H1 (cell line): ENCODE measurements around the gene ITGAE. TPM values are rescaled to one million over a fixed set of nuclear protein-coding genes. Genes with fewer than 3 reads are reported as not detected.

Experiments used
- CTCF ChIA-PET: fragments of 300-600 bp; sonication (Branson Sonifier 250); formaldehyde crosslinking; loops from one replicate; lab custom pipeline; 2021; ENCODE audit not compliant: partially characterized antibody; lab: Charles Lee
- POLR2A ChIA-PET: fragments of 300-600 bp; sonication (Branson Sonifier 250); formaldehyde crosslinking; loops from one replicate; lab custom pipeline; 2021; ENCODE audit warnings: inconsistent platforms; ENCODE audit not compliant: partially characterized antibody; lab: Charles Lee
- DNase-seq, 2 experiments: peaks; one replicate each; pipeline versions ENCODE4 v3.0.0 to v3.0.0-alpha.2; 2010 to 2022; ENCODE audit warnings: low spot score in 2 of 2, low read depth in 1 of 2, mixed read lengths in 1 of 2
- FAIRE-seq: peaks from 2 replicates; lab custom pipeline; 2011; peaks lifted over from hg19 to GRCh38; lab: Jason Lieb, UNC
- H2AFZ ChIP-seq: 2 replicates; pipeline ENCODE4 v1.8.1; 2012; ENCODE audit warnings: low read length, inconsistent platforms
- H2AK5ac ChIP-seq: 2 replicates; pipeline ENCODE4 v1.6.1; 2013; ENCODE audit warnings: low read depth, low read length
- H2BK120ac ChIP-seq: replicated peaks from 2 replicates; pipeline ENCODE3; 2013; ENCODE audit warnings: low read depth, low read length, inconsistent platforms
- H2BK12ac ChIP-seq: 2 replicates; pipeline ENCODE4 v1.6.1; 2013; ENCODE audit warnings: low read depth, low read length
- H2BK15ac ChIP-seq: 2 replicates; pipeline ENCODE4 v1.6.1; 2013; ENCODE audit warnings: low read length
- H2BK20ac ChIP-seq: 2 replicates; pipeline ENCODE4 v1.6.1; 2013; ENCODE audit warnings: low read length
- H2BK5ac ChIP-seq: 2 replicates; pipeline ENCODE4 v1.6.1; 2013; ENCODE audit warnings: low read depth, low read length
- H3K14ac ChIP-seq: 2 replicates; pipeline ENCODE4 v1.6.1; 2013; ENCODE audit warnings: inconsistent platforms; ENCODE audit not compliant: insufficient read length
- H3K18ac ChIP-seq: 2 replicates; pipeline ENCODE4 v1.6.1; 2013; ENCODE audit warnings: low read length; ENCODE audit errors: extremely low read depth
- H3K23ac ChIP-seq: 2 replicates; pipeline ENCODE4 v1.6.1; 2013; ENCODE audit warnings: inconsistent platforms; ENCODE audit not compliant: insufficient read length
- H3K23me2 ChIP-seq: 2 replicates; pipeline ENCODE4 v1.6.1; 2013; ENCODE audit warnings: low read depth, low read length
- H3K27ac ChIP-seq: 2 replicates; pipeline ENCODE4 v1.6.1; 2011; ENCODE audit warnings: low read depth, low read length, inconsistent platforms
- H3K27me3 ChIP-seq, 4 experiments: replicated peaks in 1 of 4; 1 replicate in 1 of 4; 2 replicates in 3 of 4; pipeline versions ENCODE4 v1.6.1 to v1.8.1; 2011 to 2013; ENCODE audit warnings: low read length in 3 of 4, mild to moderate bottlenecking in 3 of 4, inconsistent platforms in 2 of 4, mixed read lengths in 2 of 4, moderate library complexity in 1 of 4; ENCODE audit not compliant: control insufficient read depth in 3 of 4, insufficient read depth in 3 of 4; ENCODE audit errors: extremely low read depth in 1 of 4
- H3K36me3 ChIP-seq, 4 experiments: 2 replicates each; pipeline versions ENCODE4 v1.6.1 to v1.8.1; 2011 to 2013; ENCODE audit warnings: mild to moderate bottlenecking in 4 of 4, low read length in 3 of 4, moderate library complexity in 2 of 4, control low read depth in 1 of 4, inconsistent platforms in 1 of 4; ENCODE audit not compliant: insufficient read depth in 4 of 4, control insufficient read depth in 2 of 4
- H3K4ac ChIP-seq: replicated peaks from 2 replicates; pipeline ENCODE3; 2013; ENCODE audit warnings: low read length, low read depth, mixed read lengths, inconsistent platforms; ENCODE audit not compliant: insufficient read length
- H3K4me1 ChIP-seq, 4 experiments: replicated peaks in 1 of 4; 1 replicate in 1 of 4; 2 replicates in 3 of 4; pipeline versions ENCODE4 v1.6.1 to v1.8.1; 2011 to 2013; ENCODE audit warnings: low read length in 3 of 4, inconsistent platforms in 2 of 4, mixed read lengths in 1 of 4; ENCODE audit not compliant: insufficient read depth in 4 of 4, control insufficient read depth in 3 of 4
- H3K4me2 ChIP-seq, 2 experiments: 2 replicates each; pipeline versions ENCODE4 v1.6.1 to v1.8.1; 2011 to 2013; ENCODE audit warnings: low read depth in 2 of 2, low read length in 2 of 2, control low read depth in 1 of 2, inconsistent platforms in 1 of 2, mild to moderate bottlenecking in 1 of 2; ENCODE audit not compliant: insufficient read depth in 1 of 2
- H3K4me3 ChIP-seq, 4 experiments: fragments of 200-600, 300-600 bp in 1 of 4; sonication (generic), shearing (Covaris generic), sonication (Bioruptor Twin) in 1 of 4; 2 replicates each; pipeline versions ENCODE4 v1.5.1 to v1.8.1; 2011 to 2016; ENCODE audit warnings: low read length in 4 of 4, low read depth in 3 of 4, control low read depth in 2 of 4, inconsistent platforms in 2 of 4, mild to moderate bottlenecking in 2 of 4, mixed read lengths in 1 of 4, moderate library complexity in 1 of 4; ENCODE audit not compliant: insufficient read depth in 2 of 4; ENCODE audit errors: extremely low read depth in 1 of 4
- H3K56ac ChIP-seq: replicated peaks from 2 replicates; pipeline ENCODE3; 2013; ENCODE audit warnings: low read depth, mild to moderate bottlenecking, mixed read lengths, low read length, inconsistent platforms; ENCODE audit not compliant: insufficient read length
- H3K79me1 ChIP-seq: 2 replicates; pipeline ENCODE4 v1.6.1; 2013; ENCODE audit warnings: low read depth, low read length, control low read depth
- H3K79me2 ChIP-seq, 2 experiments: 2 replicates each; pipeline versions ENCODE4 v1.6.1 to v1.8.1; 2012 to 2013; ENCODE audit warnings: low read length in 2 of 2, mild to moderate bottlenecking in 2 of 2, inconsistent platforms in 1 of 2; ENCODE audit not compliant: insufficient read depth in 2 of 2, control insufficient read depth in 1 of 2
- H3K9ac ChIP-seq, 4 experiments: replicated peaks in 1 of 4; 1 replicate in 1 of 4; 2 replicates in 3 of 4; pipeline versions ENCODE4 v1.6.1 to v1.8.1; 2011 to 2013; ENCODE audit warnings: low read depth in 3 of 4, low read length in 3 of 4, control low read depth in 2 of 4, mild to moderate bottlenecking in 2 of 4, moderate library complexity in 2 of 4, inconsistent platforms in 1 of 4; ENCODE audit errors: extremely low read depth in 1 of 4
- H3K9me3 ChIP-seq, 2 experiments: 2 replicates each; pipeline versions ENCODE4 v1.6.1 to v1.8.1; 2012 to 2013; ENCODE audit warnings: mild to moderate bottlenecking in 2 of 2, moderate library complexity in 2 of 2, control low read depth in 1 of 2, inconsistent platforms in 1 of 2, low read depth in 1 of 2, low read length in 1 of 2, mixed read lengths in 1 of 2; ENCODE audit not compliant: insufficient read depth in 2 of 2
- H4K20me1 ChIP-seq, 2 experiments: replicated peaks in 1 of 2; 2 replicates each; pipeline versions ENCODE3 to v1.8.1; 2011 to 2013; ENCODE audit warnings: inconsistent platforms in 2 of 2, low read length in 2 of 2, mild to moderate bottlenecking in 1 of 2; ENCODE audit not compliant: insufficient read depth in 2 of 2, control insufficient read depth in 1 of 2
- H4K5ac ChIP-seq: 2 replicates; pipeline ENCODE4 v1.6.1; 2013; ENCODE audit warnings: low read length, low read depth, mixed read lengths, inconsistent platforms; ENCODE audit not compliant: insufficient read length
- H4K8ac ChIP-seq: 2 replicates; pipeline ENCODE4 v1.8.0; 2013; ENCODE audit warnings: mild to moderate bottlenecking, moderate library complexity, low read length, inconsistent platforms; ENCODE audit not compliant: insufficient read depth; ENCODE audit errors: extremely low read depth
- H4K91ac ChIP-seq: replicated peaks from 2 replicates; pipeline ENCODE3; 2013; ENCODE audit warnings: low read length, mixed read lengths, inconsistent platforms; ENCODE audit not compliant: insufficient read length
- ASH2L ChIP-seq: fragments of 200-600, 300-600 bp; sonication (generic); IDR thresholded peaks from one replicate; pipeline ENCODE4 v1.7.1; 2017; ENCODE audit warnings: low read length
- ATF3 ChIP-seq: IDR thresholded peaks from 2 replicates; pipeline ENCODE4 v1.6.1; 2011; ENCODE audit warnings: low read depth, mild to moderate bottlenecking, low read length; ENCODE audit not compliant: insufficient read depth
- BACH1 ChIP-seq: IDR thresholded peaks from 2 replicates; pipeline ENCODE4 v1.6.1; 2012; ENCODE audit warnings: low read length, improper control_type of control experiment
- EGR1 ChIP-seq: IDR thresholded peaks from 2 replicates; pipeline ENCODE4 v1.6.1; 2011; ENCODE audit warnings: low read depth, low read length, borderline replicate concordance
- FOSL1 ChIP-seq: IDR thresholded peaks from 2 replicates; pipeline ENCODE4 v1.6.1; 2011; ENCODE audit warnings: mild to moderate bottlenecking, low read depth, low read length, moderate library complexity; ENCODE audit not compliant: insufficient read depth
- HDAC6 ChIP-seq: IDR thresholded peaks from one replicate; pipeline ENCODE4 v1.7.1; 2012; ENCODE audit warnings: low read depth, mild to moderate bottlenecking, inconsistent platforms, low read length, moderate library complexity
- KDM4A ChIP-seq: IDR thresholded peaks from one replicate; pipeline ENCODE4 v1.7.1; 2012; ENCODE audit warnings: low read depth, mild to moderate bottlenecking, moderate library complexity, low read length, inconsistent platforms; ENCODE audit not compliant: severe bottlenecking
- NANOG ChIP-seq: IDR thresholded peaks from 2 replicates; pipeline ENCODE4 v1.6.1; 2011; ENCODE audit warnings: low read length, low read depth, mild to moderate bottlenecking, inconsistent platforms; ENCODE audit not compliant: insufficient read depth, poor library complexity, severe bottlenecking
- RNF2 ChIP-seq: fragments of 200-900, 300-1000 bp; sonication (generic); IDR thresholded peaks from 2 replicates; pipeline ENCODE4 v1.7.1; 2016; ENCODE audit warnings: borderline replicate concordance, low read depth, mild to moderate bottlenecking, antibody characterized with exemption, low read length; ENCODE audit not compliant: poor library complexity, severe bottlenecking; ENCODE audit errors: missing control alignments
- SP2 ChIP-seq: IDR thresholded peaks from 2 replicates; pipeline ENCODE4 v1.6.1; 2012; ENCODE audit warnings: mild to moderate bottlenecking, low read length, inconsistent platforms
- USF2 ChIP-seq: IDR thresholded peaks from 2 replicates; pipeline ENCODE4 v1.6.1; 2011; ENCODE audit warnings: low read length, improper control_type of control experiment
- ZNF274 ChIP-seq: IDR thresholded peaks from 2 replicates; pipeline ENCODE4 v1.7.0; 2012; ENCODE audit warnings: low read length, borderline replicate concordance; ENCODE audit errors: extremely low read depth
- WGBS, 2 experiments: shearing (Covaris generic) in 1 of 2; methylation state at CpG; one replicate each; pipeline versions ENCODE4 v1.1.6 to v1.1.7; 2013 to 2015; ENCODE audit warnings: low lambda C conversion rate in 2 of 2, mixed read lengths in 2 of 2, inconsistent platforms in 1 of 2, low coverage in 1 of 2, missing lambda C conversion rate in 1 of 2; ENCODE audit not compliant: insufficient replicate concordance in 2 of 2, insufficient coverage in 1 of 2, insufficient read length in 1 of 2; ENCODE audit errors: extremely low coverage in 1 of 2, missing lambda C conversion rate in 1 of 2; 5-methylcytosine and 5-hydroxymethylcytosine counted together
- polyA plus RNA-seq, 7 experiments: library from polyadenylated mRNA; depleted of rRNA in 3 of 7; stranded (reverse) in 5 of 7; unstranded in 2 of 7; fragments of >200 nt in 5 of 7; fragments of 200-250 nt in 2 of 7; gene quantifications; 1 replicate in 5 of 7; 2 replicates in 1 of 7; 4 replicates in 1 of 7; pipeline versions ENCODE4 v1.2.1 to v1.2.3, GENCODE V29; 2011 to 2013; ENCODE audit warnings: missing spikeins in 2 of 7, mixed read lengths in 2 of 7
- total RNA-seq: library from RNA; stranded (reverse); fragmentation: NEBNext Ultra II Directional; extraction: Animal tissue kit (Norgen Biotek cat#: 25700); gene quantifications from 2 replicates; pipeline ENCODE4 v1.2.1, GENCODE V29; 2021

The ITGAE gene
- total and polyA plus RNA-seq, 2 of the 8 experiments (the other 6 are each of a cell fraction or from before 2014, with no cell fraction given): 23.2 to 43.1 TPM

DNA sequence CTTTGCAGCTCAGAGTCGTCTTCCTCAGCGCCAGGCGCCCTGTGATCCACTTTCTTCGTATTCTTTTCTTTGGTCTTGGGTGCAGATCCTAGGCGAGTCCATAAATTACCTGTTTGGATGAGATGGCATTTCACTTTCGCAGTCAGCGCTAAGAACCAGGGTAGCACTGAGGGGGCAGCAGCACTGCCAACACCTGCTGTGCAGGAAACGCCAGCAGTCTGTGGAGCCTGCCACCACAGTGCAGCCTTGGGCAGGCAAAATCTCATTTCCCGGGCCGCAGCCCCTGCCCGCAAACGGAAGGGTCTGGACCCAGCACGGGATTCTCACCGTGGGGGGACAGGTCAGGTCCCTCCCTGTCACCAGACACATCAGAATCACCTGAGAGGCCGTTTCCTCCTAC, 12.2 kb upstream of the ITGAE start:
- H4K20me1 ChIP-seq: peaks cover 0 to 5% of the 10 kb centered on the region in 2 experiments
- no peak overlapping the region for H3K4me2 ChIP-seq
- no peak overlapping the region for H2BK12ac ChIP-seq
- no peaks in the 10 kb centered on the region; the same call in 1 of the 2 replicates for H3K23me2 ChIP-seq
- FAIRE-seq: no peak
- 97% methylated on average over 15 of the region's 15 CpGs; no CpG with 5 or more reads in 1 of the 2 experiments for WGBS, 2 experiments
- H3K4ac ChIP-seq: no peak overlapping the region
- H3K79me2 ChIP-seq: no peaks in the 10 kb centered on the region
- H2BK120ac ChIP-seq: no peak overlapping the region
- no peak overlapping the region for H3K18ac ChIP-seq
- H3K14ac ChIP-seq: no peak overlapping the region
- no peak overlapping the region for H2AK5ac ChIP-seq
- H2BK5ac ChIP-seq: no peak overlapping the region
- no peaks in the 10 kb centered on the region for H3K79me1 ChIP-seq
- peaks cover 29 to 85% (median 59%) of the 10 kb centered on the region in 4 experiments for H3K36me3 ChIP-seq
- POLR2A ChIA-PET: no interaction called here
- H4K8ac ChIP-seq: no peak overlapping the region
- no peak overlapping the region for H3K56ac ChIP-seq
- H3K4me1 ChIP-seq: no peaks in the 10 kb centered on the region
- no peak overlapping the region for H3K23ac ChIP-seq
- H3K27ac ChIP-seq: no peak overlapping the region
- no peak overlapping the region for H4K91ac ChIP-seq
- H2BK20ac ChIP-seq: no peak overlapping the region
- H3K9ac ChIP-seq: no peak overlapping the region
- CTCF ChIA-PET: interaction anchor here (1.6 to 3.2 kb wide), 3 partner anchors 13 to 79 kb away, joined by 4 to 17 read pairs (median 12); no protein-coding TSS in a partner anchor
- no peaks in the 10 kb centered on the region for H3K27me3 ChIP-seq
- no peak overlapping the region for H4K5ac ChIP-seq
- no peak for DNase-seq
- no peaks in the 10 kb centered on the region for H3K9me3 ChIP-seq
- H2BK15ac ChIP-seq: no peak overlapping the region
- H2AFZ ChIP-seq: no peak overlapping the region
- H3K4me3 ChIP-seq: no peak overlapping the region
- no peak for TF ChIP-seq KDM4A
- TF ChIP-seq BACH1: no peak
- TF ChIP-seq NANOG: no peak
- no peak for TF ChIP-seq ASH2L
- TF ChIP-seq EGR1: no peak
- TF ChIP-seq SP2: no peak
- TF ChIP-seq RNF2: no peak
- TF ChIP-seq FOSL1: no peak
- TF ChIP-seq ATF3: no peak
- no peak for TF ChIP-seq HDAC6
- no peak for TF ChIP-seq USF2
- no peak for TF ChIP-seq ZNF274
